ENCODE data around the gene PTGDR2. TPM values are rescaled to one million over a fixed set of nuclear protein-coding genes. Genes with fewer than 3 reads are reported as not detected.

The PTGDR2 gene
- total RNA-seq, 1 donor from 2014 or later = not detected

GRCh38 chr11:60858731-60859464 lies 3.1 kb upstream of the PTGDR2 start:
- Mint-ChIP-seq H3K27me3 (ENCODE audit: low read depth, unreplicated experiment) (peaks cover 16% of the 10 kb centered on the region), H3K36me3 (ENCODE audit: low read depth, unreplicated experiment) (no peaks in the 10 kb centered on the region), H3K4me1 (ENCODE audit: low read depth, unreplicated experiment) (peaks cover 4% of the 10 kb centered on the region), H3K9me3 (ENCODE audit: unreplicated experiment) (no peaks in the 10 kb centered on the region), H3K27ac (ENCODE audit: unreplicated experiment) (no peak overlapping the region), H3K4me3 (ENCODE audit: unreplicated experiment) (no peak overlapping the region)
- H3K4me3 ChIP-seq (ENCODE audit: insufficient read depth, low read depth, low read length) = no peak overlapping the region
- DNase-seq (ENCODE audit: low read depth) (no peak), FAIRE-seq (no peak)
- H3K27ac ChIP-seq (ENCODE audit: low read depth, low read length) = no peak overlapping the region
- no peaks in the 10 kb centered on the region for H3K27me3 ChIP-seq (ENCODE audit: insufficient read depth, low read length)
- H3K4me2 ChIP-seq (ENCODE audit: low read length) = no peak overlapping the region
- H3K4me1 ChIP-seq (ENCODE audit: insufficient read depth, low read length) = peaks cover 6% of the 10 kb centered on the region
- no peak overlapping the region for H3K9ac ChIP-seq (ENCODE audit: low read length)
- H3K79me2 ChIP-seq (ENCODE audit: insufficient read depth, low read length) = no peaks in the 10 kb centered on the region
- H3K9me3 ChIP-seq (ENCODE audit: insufficient read depth, low read depth, low read length) = no peaks in the 10 kb centered on the region
- TF ChIP-seq EZH2 (IDR thresholded peaks at IDR 0.05; ENCODE audit: insufficient read depth, low read length) (no peak), CTCF (IDR thresholded peaks at IDR 0.05; ENCODE audit: insufficient read depth, low read depth, low read length) (no peak)
- no peaks in the 10 kb centered on the region for H3K36me3 ChIP-seq (ENCODE audit: insufficient read depth, low read length)
- H2AFZ ChIP-seq (ENCODE audit: low read depth, low read length) = no peak overlapping the region
- no peaks in the 10 kb centered on the region for H4K20me1 ChIP-seq (ENCODE audit: insufficient read depth, low read length)

DNA sequence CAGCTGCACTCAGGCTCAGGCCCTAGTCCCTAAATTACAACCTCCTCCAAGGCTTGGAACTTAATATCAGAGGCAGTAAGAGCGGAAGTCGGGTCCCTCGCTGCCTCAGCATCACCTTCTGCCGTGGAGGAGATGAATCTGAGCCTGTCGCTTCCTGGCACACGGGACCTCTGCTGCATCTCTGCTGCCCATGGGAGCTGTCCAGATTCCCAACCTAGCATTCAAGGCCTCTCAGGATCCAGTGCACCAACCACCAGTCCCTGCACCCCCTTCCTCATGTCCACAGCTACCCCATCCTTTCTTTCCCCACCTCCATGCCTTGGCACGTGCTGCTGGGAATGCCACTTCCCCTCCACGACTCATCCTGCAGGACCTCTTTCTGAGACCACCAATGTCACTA lies 2.5 kb upstream of the PTGDR2 start:
- H3K9me3 Mint-ChIP-seq (ENCODE audit: unreplicated experiment) = no peaks in the 10 kb centered on the region
- Histone ChIP-seq H3K27ac (ENCODE audit: low read depth, low read length) (no peak overlapping the region), H3K9me3 (ENCODE audit: insufficient read depth, low read depth, low read length) (no peaks in the 10 kb centered on the region), H3K9ac (ENCODE audit: low read length) (no peak overlapping the region), H3K4me1 (ENCODE audit: insufficient read depth, low read length) (peaks cover 6% of the 10 kb centered on the region), H3K27me3 (ENCODE audit: insufficient read depth, low read length) (no peaks in the 10 kb centered on the region), H3K4me2 (ENCODE audit: low read length) (no peak overlapping the region), H3K36me3 (ENCODE audit: insufficient read depth, low read length) (no peaks in the 10 kb centered on the region), H3K79me2 (ENCODE audit: insufficient read depth, low read length) (no peaks in the 10 kb centered on the region), H2AFZ (ENCODE audit: low read depth, low read length) (no peak overlapping the region), H3K4me3 (ENCODE audit: insufficient read depth, low read depth, low read length) (no peak overlapping the region), H4K20me1 (ENCODE audit: insufficient read depth, low read length) (no peaks in the 10 kb centered on the region)
- peaks cover 11% of the 10 kb centered on the region for H3K27me3 Mint-ChIP-seq (ENCODE audit: low read depth, unreplicated experiment)
- H3K27ac Mint-ChIP-seq (ENCODE audit: unreplicated experiment) = no peak overlapping the region
- no peaks in the 10 kb centered on the region for H3K36me3 Mint-ChIP-seq (ENCODE audit: low read depth, unreplicated experiment)
- H3K4me3 Mint-ChIP-seq (ENCODE audit: unreplicated experiment) = no peak overlapping the region
- H3K4me1 Mint-ChIP-seq (ENCODE audit: low read depth, unreplicated experiment) = peaks cover 4% of the 10 kb centered on the region
- TF ChIP-seq CTCF (IDR thresholded peaks at IDR 0.05; ENCODE audit: insufficient read depth, low read depth, low read length) (no peak), EZH2 (IDR thresholded peaks at IDR 0.05; ENCODE audit: insufficient read depth, low read length) (no peak)
- FAIRE-seq = no peak
- DNase-seq (ENCODE audit: low read depth) = no peak
